ENCODE measurements around the gene ADCY9.
"Not testable (repeated sequence)": the region's sequence is repeated elsewhere in the genome, so short reads cannot be mapped to it uniquely, and the experiment has no call there.

Gene ADCY9

GRCh38 chr16:4077174-4077649 lies 39.0 kb downstream of the ADCY9 start (continued):
- TF ChIP-seq ZSCAN4 (tag by site-specific recombination; IDR thresholded peaks at IDR 0.05) (0 out of 2 replicates have a peak, but pooled peaks have one; percentile 20), ZNF354C (tag by site-specific recombination; IDR thresholded peaks at IDR 0.05; ENCODE audit: borderline replicate concordance, low read depth) (no peak)

DNA sequence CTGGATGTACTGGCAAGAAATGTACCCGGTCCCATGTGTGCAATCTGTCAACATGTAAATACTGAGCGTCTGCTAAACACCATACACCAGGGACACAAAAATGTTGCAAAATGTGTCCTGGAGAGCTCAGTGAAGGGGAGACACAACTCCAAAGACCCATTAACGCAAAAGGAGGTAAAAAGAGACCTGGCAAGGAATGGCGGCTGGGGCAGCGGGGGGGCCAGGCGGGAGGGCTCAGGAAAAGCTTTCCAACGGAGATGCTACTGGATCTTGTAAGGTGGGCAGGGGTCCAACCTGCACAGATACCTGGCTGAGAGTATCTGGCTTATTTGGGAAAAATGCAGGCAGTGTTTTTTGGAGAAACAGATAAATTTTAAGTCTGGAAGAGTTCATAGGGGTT lies 40.7 kb downstream of the ADCY9 start:
- Histone ChIP-seq H3K4me3 (ENCODE audit: low read depth, low read length) (no peak overlapping the region), H3K9me3 (ENCODE audit: control insufficient read depth, insufficient read depth, low read depth, low read length) (no peaks in the 10 kb centered on the region), H3K4me1 (ENCODE audit: control insufficient read depth, insufficient read depth, low read length) (no peaks in the 10 kb centered on the region), H3K27ac (ENCODE audit: extremely low read depth, low read depth, low read length) (no peak overlapping the region), H3K36me3 (ENCODE audit: control insufficient read depth in 2 of 2, insufficient read depth in 1 of 2, low read length in 2 of 2) (no peaks in the 10 kb centered on the region)
- ChIA-PET CTCF (interaction anchor here (0.6 kb wide), 1 partner anchor 331 kb away, joined by 6 read pairs; no protein-coding TSS in a partner anchor), POLR2A (no interaction called here)
- TF ChIP-seq ZNF843 (tag by site-specific recombination; IDR thresholded peaks at IDR 0.05) (no peak), ZIC2 (tag by site-specific recombination; IDR thresholded peaks at IDR 0.05) (no peak), ZNF670 (tag by site-specific recombination; IDR thresholded peaks at IDR 0.05; ENCODE audit: low read depth) (no peak), ZNF645 (tag by site-specific recombination; IDR thresholded peaks at IDR 0.05) (no peak), FEZF1 (tag by site-specific recombination; IDR thresholded peaks at IDR 0.05) (no peak)

DNA sequence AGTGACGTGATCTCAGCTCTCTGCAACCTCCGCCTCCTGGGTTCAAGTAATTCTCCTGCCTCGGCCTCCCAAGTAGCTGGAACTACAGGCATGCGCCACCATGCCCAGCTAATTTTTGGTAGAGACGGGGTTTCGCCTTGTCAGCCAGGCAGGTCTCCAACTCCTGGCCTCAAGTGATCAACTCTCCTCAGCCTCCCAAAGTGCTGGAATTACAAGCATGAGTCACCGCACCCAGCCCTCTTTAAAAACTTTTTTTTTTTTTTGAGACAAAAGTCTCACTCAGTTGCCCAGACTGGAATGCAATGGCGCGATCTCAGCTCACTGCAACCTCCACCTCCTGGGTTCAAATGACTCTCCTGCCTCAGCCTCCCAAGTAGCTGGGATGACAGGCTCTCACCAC lies 43.1 kb downstream of the ADCY9 start:
- POLR2A ChIA-PET: interaction anchor here (0.7 to 1.2 kb wide), 2 partner anchors 36 to 180 kb away, joined by 4 read pairs; no protein-coding TSS in a partner anchor

More for the DNA sequence above, 43.1 kb downstream of the ADCY9 start:
- not testable (repeated sequence) for H3K4me3 ChIP-seq (ENCODE audit: low read depth, low read length); H3K36me3 ChIP-seq (ENCODE audit: control insufficient read depth in 2 of 2, insufficient read depth in 1 of 2, low read length in 2 of 2); H3K27ac ChIP-seq (ENCODE audit: extremely low read depth, low read depth, low read length); H3K9me3 ChIP-seq (ENCODE audit: control insufficient read depth, insufficient read depth, low read depth, low read length); H3K4me1 ChIP-seq (ENCODE audit: control insufficient read depth, insufficient read depth, low read length)
- 0 out of 2 replicates have a peak, but pooled peaks have one; percentile 25 for TF ChIP-seq PRDM10 (tag by site-specific recombination; IDR thresholded peaks at IDR 0.05)
- TF ChIP-seq, protein P1, sequence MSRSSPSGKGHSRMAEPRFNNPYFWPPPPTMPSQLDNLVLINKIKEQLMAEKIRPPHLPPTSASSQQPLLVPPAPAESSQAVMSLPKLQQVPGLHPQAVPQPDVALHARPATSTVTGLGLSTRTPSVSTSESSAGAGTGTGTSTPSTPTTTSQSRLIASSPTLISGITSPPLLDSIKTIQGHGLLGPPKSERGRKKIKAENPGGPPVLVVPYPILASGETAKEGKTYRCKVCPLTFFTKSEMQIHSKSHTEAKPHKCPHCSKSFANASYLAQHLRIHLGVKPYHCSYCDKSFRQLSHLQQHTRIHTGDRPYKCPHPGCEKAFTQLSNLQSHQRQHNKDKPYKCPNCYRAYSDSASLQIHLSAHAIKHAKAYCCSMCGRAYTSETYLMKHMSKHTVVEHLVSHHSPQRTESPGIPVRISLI (tag by site-specific recombination; IDR thresholded peaks at IDR 0.05): peak; percentile 65; the same call in 1 of the 2 replicates
- TF ChIP-seq, protein P2, sequence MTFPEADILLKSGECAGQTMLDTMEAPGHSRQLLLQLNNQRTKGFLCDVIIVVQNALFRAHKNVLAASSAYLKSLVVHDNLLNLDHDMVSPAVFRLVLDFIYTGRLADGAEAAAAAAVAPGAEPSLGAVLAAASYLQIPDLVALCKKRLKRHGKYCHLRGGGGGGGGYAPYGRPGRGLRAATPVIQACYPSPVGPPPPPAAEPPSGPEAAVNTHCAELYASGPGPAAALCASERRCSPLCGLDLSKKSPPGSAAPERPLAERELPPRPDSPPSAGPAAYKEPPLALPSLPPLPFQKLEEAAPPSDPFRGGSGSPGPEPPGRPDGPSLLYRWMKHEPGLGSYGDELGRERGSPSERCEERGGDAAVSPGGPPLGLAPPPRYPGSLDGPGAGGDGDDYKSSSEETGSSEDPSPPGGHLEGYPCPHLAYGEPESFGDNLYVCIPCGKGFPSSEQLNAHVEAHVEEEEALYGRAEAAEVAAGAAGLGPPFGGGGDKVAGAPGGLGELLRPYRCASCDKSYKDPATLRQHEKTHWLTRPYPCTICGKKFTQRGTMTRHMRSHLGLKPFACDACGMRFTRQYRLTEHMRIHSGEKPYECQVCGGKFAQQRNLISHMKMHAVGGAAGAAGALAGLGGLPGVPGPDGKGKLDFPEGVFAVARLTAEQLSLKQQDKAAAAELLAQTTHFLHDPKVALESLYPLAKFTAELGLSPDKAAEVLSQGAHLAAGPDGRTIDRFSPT (tag by site-specific recombination; IDR thresholded peaks at IDR 0.05): peak; percentile 75; the same call in 1 of the 2 replicates
- TF ChIP-seq ZNF121 (tag by site-specific recombination; IDR thresholded peaks at IDR 0.05): 0 out of 2 replicates have a peak, but pooled peaks have one; percentile 33
- peak; percentile 27; the same call in 1 of the 2 replicates for TF ChIP-seq SP7 (tag by site-specific recombination; IDR thresholded peaks at IDR 0.05)
- 0 out of 2 replicates have a peak, but pooled peaks have one; percentile 37 for TF ChIP-seq ZNF600 (tag by site-specific recombination; IDR thresholded peaks at IDR 0.05)
- TF ChIP-seq INSM2 (tag by site-specific recombination; IDR thresholded peaks at IDR 0.05): 0 out of 2 replicates have a peak, but pooled peaks have one; percentile 26
- peak; percentile 21; the same call in 1 of the 2 replicates for TF ChIP-seq GLIS1 (tag by site-specific recombination; IDR thresholded peaks at IDR 0.05)
- CTCF ChIA-PET: interaction anchor here (0.7 kb wide), 1 partner anchor 9 kb away, joined by 4 read pairs; no protein-coding TSS in a partner anchor
